ENCODE data around the gene NPTXR. TPM values are rescaled to one million over a fixed set of nuclear protein-coding genes. Genes with fewer than 3 reads are reported as not detected.
"Not testable (repeated sequence)": the region's sequence is repeated elsewhere in the genome, so short reads cannot be mapped to it uniquely, and the experiment has no call there.

NPTXR gene
- total RNA-seq, 1 donor from 2014 or later: 1.6 TPM

DNA sequence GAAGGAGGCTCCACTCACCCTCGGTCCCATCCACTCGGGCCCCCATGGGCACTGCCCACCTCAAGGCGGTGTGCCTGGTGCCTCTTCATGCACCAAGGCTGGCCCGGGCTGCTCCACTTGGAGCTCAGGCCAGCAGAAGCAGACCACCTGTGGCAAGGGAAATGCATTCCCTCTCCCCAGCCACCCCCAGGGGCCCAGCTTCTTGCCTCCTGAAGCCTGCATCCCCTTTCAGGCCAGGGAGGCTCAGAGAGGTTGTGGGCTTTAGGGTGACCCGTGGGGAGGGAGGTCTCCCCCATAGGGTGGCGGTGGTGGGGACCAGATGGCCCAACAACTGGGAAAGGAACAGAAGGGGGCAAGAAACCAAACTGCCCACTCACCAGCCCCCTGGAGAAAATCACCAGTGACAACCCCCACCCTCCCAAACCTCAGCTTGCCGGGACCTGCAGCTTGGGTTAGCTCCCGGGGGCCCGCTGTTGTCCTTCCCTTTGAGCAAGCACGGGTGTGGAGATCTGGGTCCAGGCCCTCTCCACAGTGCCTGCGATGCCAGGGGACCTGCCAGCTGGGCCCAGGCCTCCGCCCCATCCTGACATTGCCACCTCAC, 19.8 kb upstream of the NPTXR start:
- Histone ChIP-seq H3K4me1 (ENCODE audit: control insufficient read depth in 3 of 3, insufficient read depth in 3 of 3, low read length in 3 of 3) (peaks cover 12 to 24% (median 22%) of the 10 kb centered on the region in 3 donors), H3K27me3 (ENCODE audit: control insufficient read depth in 3 of 3, insufficient read depth in 3 of 3, low read length in 3 of 3) (peaks cover 18 to 26% (median 24%) of the 10 kb centered on the region in 3 donors), H3K27ac (ENCODE audit: low read depth, low read length) (no peak overlapping the region), H3K9me3 (ENCODE audit: control insufficient read depth in 3 of 3, low read length in 3 of 3) (no peaks in the 10 kb centered on the region), H3K36me3 (ENCODE audit: control insufficient read depth in 3 of 3, insufficient read depth in 3 of 3, low read length in 3 of 3) (peaks cover 4 to 19% (median 14%) of the 10 kb centered on the region in 3 donors), H3K4me3 (ENCODE audit: low read length in 3 of 3) (no peak overlapping the region), H3K9ac (ENCODE audit: low read depth in 1 of 3, low read length in 3 of 3) (no peak overlapping the region)

DNA sequence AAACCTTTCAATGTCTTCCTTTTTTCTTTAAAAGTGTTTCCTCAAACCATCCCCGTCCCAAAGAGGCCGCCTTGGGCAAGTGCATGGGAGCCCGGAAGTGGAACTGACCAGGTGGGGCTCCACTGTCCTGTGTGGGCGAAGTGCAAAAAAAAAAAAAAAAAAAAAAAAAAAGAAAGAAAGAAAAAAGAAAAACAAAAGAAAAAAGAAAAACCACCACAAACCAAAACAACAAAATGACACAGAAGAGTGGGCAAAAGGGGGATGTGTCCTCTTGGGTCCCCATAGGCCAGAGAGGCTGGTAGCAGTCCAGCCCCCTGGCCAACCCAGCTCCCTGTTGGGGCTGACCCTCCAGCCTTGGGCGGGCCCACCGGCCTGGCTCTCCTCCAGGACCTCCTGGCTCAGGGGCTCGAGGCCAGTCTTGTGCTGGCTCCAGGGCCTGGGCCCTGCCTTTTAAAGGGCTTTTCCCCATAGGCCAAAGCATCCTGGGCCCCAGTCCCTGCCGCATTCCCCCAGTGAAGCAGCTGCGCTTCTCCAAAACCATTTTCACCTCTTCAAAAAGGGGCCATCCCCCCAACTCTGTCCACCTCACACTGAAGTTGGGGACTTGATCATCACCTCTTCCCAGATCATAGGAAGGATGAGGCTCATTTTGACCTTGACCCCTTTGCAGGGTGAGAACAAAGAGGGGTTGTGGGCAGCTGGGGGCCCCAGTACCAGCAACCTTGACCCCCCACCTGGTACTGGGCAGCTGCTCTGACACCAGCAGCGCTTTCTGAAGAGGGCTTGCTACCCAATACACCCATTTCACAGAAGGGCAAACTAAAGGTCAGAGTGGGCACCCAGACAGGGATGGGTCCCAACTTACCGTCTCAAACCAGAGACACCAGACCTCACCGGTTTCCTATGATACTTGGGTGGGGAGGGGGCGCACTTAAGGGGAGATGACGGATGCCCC, 18.8 kb upstream of the NPTXR start:
- peaks cover 8 to 22% (median 18%) of the 10 kb centered on the region in 3 donors for H3K4me1 ChIP-seq (ENCODE audit: control insufficient read depth in 3 of 3, insufficient read depth in 3 of 3, low read length in 3 of 3)
- no peak overlapping the region for H3K4me3 ChIP-seq (ENCODE audit: low read length in 3 of 3)
- H3K9me3 ChIP-seq (ENCODE audit: control insufficient read depth in 3 of 3, low read length in 3 of 3): no peaks in the 10 kb centered on the region
- peaks cover 4 to 10% (median 9%) of the 10 kb centered on the region in 3 donors for H3K36me3 ChIP-seq (ENCODE audit: control insufficient read depth in 3 of 3, insufficient read depth in 3 of 3, low read length in 3 of 3)
- H3K27ac ChIP-seq (ENCODE audit: low read depth, low read length): no peak overlapping the region
- peaks cover 18 to 34% (median 34%) of the 10 kb centered on the region in 3 donors for H3K27me3 ChIP-seq (ENCODE audit: control insufficient read depth in 3 of 3, insufficient read depth in 3 of 3, low read length in 3 of 3)
- H3K9ac ChIP-seq (ENCODE audit: low read depth in 1 of 3, low read length in 3 of 3): peak overlapping the region in 1 of 3 donors; percentile 16

DNA sequence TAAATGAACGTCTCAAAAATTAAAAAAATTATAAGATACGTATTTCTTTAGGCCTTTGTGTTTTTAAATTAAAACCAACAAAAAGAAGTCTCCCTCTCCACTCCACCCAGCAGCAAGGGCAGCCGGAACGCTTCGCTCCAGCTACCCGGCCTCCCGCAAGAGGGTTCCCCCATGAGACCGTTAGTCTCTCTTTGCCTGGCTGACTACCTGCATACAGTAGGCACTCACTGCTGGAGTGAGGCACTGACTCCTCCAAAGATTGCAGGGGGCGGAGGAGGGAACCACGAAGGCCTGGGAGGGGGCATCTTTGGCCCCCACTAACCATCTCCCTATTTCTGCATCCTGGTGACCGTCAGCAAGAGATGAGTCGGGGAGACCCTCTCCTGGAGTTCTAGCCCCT, 18.1 kb upstream of the NPTXR start:
- H3K36me3 ChIP-seq (ENCODE audit: control insufficient read depth in 3 of 3, insufficient read depth in 3 of 3, low read length in 3 of 3): peaks cover 4 to 7% (median 6%) of the 10 kb centered on the region in 3 donors
- H3K9ac ChIP-seq (ENCODE audit: low read depth in 1 of 3, low read length in 3 of 3): peak overlapping the region in 1 of 3 donors; percentile 16
- H3K9me3 ChIP-seq (ENCODE audit: control insufficient read depth in 3 of 3, low read length in 3 of 3): no peaks in the 10 kb centered on the region
- H3K4me3 ChIP-seq (ENCODE audit: low read length in 3 of 3): no peak overlapping the region
- peaks cover 8 to 22% (median 18%) of the 10 kb centered on the region in 3 donors for H3K4me1 ChIP-seq (ENCODE audit: control insufficient read depth in 3 of 3, insufficient read depth in 3 of 3, low read length in 3 of 3)
- no peak overlapping the region for H3K27ac ChIP-seq (ENCODE audit: low read depth, low read length)
- peaks cover 18 to 34% (median 34%) of the 10 kb centered on the region in 3 donors for H3K27me3 ChIP-seq (ENCODE audit: control insufficient read depth in 3 of 3, insufficient read depth in 3 of 3, low read length in 3 of 3)

DNA sequence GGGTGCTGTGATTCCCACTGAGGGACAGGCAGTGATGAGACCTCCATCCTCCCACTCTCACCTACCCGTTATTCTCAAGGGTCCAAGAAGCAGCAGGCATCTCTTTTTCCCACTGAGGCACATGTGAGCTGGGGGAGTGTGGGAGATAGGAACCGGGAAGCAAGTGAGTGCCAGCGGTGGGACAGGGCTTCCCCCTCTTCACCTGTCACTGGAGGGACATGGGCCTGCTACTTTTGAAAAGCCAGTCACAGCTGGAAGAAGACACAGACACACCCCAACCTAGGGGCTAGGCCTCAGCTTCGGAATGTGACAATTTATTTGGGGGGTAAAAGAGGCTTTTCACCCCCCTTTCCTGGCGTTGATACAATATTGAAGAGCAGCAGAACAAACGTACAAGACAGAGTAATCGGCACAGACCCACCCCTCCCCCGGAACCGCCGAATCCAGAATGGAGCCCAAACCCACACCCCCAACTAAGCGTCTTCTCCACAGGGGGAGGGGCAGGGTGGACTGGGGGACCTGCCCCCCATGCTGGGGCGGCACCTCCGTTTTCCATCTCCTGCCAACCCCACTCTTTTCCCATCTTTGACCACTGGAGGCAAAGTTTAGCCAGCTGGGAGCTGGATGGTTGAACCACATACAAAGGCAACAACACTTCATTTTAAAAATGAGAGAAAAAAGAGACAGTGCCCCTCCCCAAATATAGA, 17.5 kb upstream of the NPTXR start:
- Histone ChIP-seq H3K4me1 (ENCODE audit: control insufficient read depth in 3 of 3, insufficient read depth in 3 of 3, low read length in 3 of 3) (peaks cover 8 to 22% (median 18%) of the 10 kb centered on the region in 3 donors), H3K27me3 (ENCODE audit: control insufficient read depth in 3 of 3, insufficient read depth in 3 of 3, low read length in 3 of 3) (peaks cover 18 to 34% (median 34%) of the 10 kb centered on the region in 3 donors), H3K4me3 (ENCODE audit: low read length in 3 of 3) (no peak overlapping the region), H3K9me3 (ENCODE audit: control insufficient read depth in 3 of 3, low read length in 3 of 3) (no peaks in the 10 kb centered on the region), H3K36me3 (ENCODE audit: control insufficient read depth in 3 of 3, insufficient read depth in 3 of 3, low read length in 3 of 3) (peaks cover 3 to 7% (median 6%) of the 10 kb centered on the region in 3 donors), H3K27ac (ENCODE audit: low read depth, low read length) (no peak overlapping the region), H3K9ac (ENCODE audit: low read depth in 1 of 3, low read length in 3 of 3) (no peak overlapping the region)

DNA sequence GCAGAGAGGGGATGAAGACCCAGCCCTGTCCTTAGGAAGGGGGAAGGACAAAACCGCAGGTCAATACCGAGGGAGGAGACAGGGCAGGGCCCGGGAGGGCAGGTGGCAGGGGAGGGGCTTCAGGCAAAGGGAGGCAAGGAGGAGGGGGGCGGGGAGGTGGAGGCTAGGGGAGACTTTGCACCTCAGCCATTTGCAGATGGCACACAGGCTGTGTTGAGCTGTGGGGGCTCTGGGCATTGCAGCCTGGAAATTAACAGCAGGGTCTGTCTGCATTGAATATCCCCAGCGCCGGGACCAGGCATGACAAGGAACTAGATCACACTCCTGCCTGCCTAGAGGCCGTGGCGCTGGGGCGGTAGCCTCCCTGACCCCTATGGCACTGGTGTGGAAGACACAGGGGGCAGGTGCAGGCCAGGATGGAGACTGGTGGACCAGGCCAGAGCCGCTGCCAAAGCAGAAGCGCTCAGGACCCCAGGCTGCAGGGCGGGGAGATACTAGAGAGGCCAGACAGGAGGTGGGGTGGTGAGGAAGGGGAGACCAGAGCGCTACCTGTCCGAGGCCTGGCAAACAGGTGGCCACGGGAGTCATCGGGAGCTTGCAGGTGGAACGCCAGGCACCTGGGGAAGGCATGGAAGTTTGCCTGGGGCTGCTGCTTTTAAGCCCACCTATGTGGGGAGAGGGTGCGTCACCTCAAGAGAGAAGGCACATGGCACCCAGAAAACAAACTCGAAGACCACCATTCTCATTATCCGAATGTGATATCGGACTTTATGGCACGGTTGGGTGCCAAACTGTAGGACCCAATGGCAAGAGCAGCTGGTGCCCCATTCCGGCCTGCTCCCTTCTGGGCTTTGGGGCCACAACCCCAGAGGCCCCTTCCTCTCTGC, 16.7 kb upstream of the NPTXR start:
- Histone ChIP-seq H3K27me3 (ENCODE audit: control insufficient read depth in 3 of 3, insufficient read depth in 3 of 3, low read length in 3 of 3) (peaks cover 18 to 34% (median 34%) of the 10 kb centered on the region in 3 donors), H3K4me1 (ENCODE audit: control insufficient read depth in 3 of 3, insufficient read depth in 3 of 3, low read length in 3 of 3) (peaks cover 8 to 20% (median 17%) of the 10 kb centered on the region in 3 donors), H3K27ac (ENCODE audit: low read depth, low read length) (no peak overlapping the region)

DNA sequence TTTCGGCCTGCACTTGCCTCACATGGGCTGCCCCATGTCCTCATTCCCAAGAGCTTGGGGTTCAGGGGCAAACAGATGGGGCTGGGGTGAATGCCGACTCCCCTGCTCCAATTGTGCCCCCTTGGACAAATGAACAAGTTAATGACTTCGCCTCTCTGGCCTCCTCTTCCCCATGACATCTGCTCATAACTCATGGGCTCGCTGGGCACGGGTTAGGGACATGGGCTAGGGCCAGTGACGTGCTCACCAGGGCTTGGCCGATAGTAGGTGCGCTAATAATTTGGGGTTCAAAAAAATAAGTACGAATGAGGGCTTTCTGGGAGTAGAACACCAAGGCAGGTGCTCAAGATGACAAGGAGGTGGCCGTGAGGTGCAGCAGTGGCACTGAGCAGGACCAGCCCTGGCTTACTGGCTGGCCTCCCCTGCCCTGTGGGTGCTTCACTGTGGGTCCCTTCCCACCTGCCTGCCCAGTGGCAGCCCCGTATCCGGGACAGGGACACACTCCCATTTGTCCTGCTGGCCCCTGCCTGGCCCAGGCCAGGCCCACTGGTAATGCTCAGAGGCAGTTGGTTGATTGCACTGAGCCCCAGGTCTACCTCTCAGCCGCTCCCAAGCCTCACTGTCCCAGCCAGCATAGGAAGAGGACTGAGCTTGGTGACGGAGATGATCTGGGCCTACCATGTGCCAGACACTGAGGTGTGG, 15.9 kb upstream of the NPTXR start:
- Histone ChIP-seq H3K36me3 (ENCODE audit: control insufficient read depth in 3 of 3, insufficient read depth in 3 of 3, low read length in 3 of 3) (no peaks in the 10 kb centered on the region), H3K4me1 (ENCODE audit: control insufficient read depth in 3 of 3, insufficient read depth in 3 of 3, low read length in 3 of 3) (peaks cover 2 to 13% (median 9%) of the 10 kb centered on the region in 3 donors), H3K9ac (ENCODE audit: low read depth in 1 of 3, low read length in 3 of 3) (no peak overlapping the region), H3K27me3 (ENCODE audit: control insufficient read depth in 3 of 3, insufficient read depth in 3 of 3, low read length in 3 of 3) (peaks cover 18 to 34% (median 34%) of the 10 kb centered on the region in 3 donors), H3K9me3 (ENCODE audit: control insufficient read depth in 3 of 3, low read length in 3 of 3) (no peaks in the 10 kb centered on the region), H3K4me3 (ENCODE audit: low read length in 3 of 3) (no peak overlapping the region), H3K27ac (ENCODE audit: low read depth, low read length) (no peak overlapping the region)

More for the DNA sequence above, 16.7 kb upstream of the NPTXR start:
- Histone ChIP-seq H3K9ac (ENCODE audit: low read depth in 1 of 3, low read length in 3 of 3) (no peak overlapping the region), H3K36me3 (ENCODE audit: control insufficient read depth in 3 of 3, insufficient read depth in 3 of 3, low read length in 3 of 3) (peaks cover 0 to 3% (median 2%) of the 10 kb centered on the region in 3 donors), H3K4me3 (ENCODE audit: low read length in 3 of 3) (no peak overlapping the region), H3K9me3 (ENCODE audit: control insufficient read depth in 3 of 3, low read length in 3 of 3) (no peaks in the 10 kb centered on the region)

DNA sequence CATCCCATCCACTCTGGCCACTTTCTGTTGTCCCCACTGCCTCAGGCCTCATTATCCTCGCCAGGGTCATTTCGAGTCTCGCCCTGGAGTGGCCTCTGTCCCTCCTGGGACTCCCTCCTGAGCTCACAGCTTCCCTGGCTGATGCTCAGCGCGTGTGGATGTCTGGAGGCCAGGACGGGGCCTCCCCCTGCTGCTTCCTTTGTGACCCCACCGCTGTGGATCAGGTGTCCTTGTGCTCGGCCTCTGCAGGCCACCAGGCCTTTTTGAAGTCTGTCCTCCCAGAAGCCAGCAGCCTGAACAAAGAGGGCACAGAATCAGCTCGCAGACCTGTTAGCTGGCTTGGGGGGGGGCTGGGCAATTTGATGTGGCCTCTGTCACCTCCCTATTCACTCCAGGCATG, 14.7 kb upstream of the NPTXR start:
- Histone ChIP-seq H3K4me3 (ENCODE audit: low read length in 3 of 3) (no peak overlapping the region), H3K9ac (ENCODE audit: low read depth in 1 of 3, low read length in 3 of 3) (no peak overlapping the region), H3K27ac (ENCODE audit: low read depth, low read length) (no peak overlapping the region), H3K36me3 (ENCODE audit: control insufficient read depth in 3 of 3, insufficient read depth in 3 of 3, low read length in 3 of 3) (no peaks in the 10 kb centered on the region), H3K4me1 (ENCODE audit: control insufficient read depth in 3 of 3, insufficient read depth in 3 of 3, low read length in 3 of 3) (peaks cover 0 to 9% (median 6%) of the 10 kb centered on the region in 3 donors), H3K9me3 (ENCODE audit: control insufficient read depth in 3 of 3, low read length in 3 of 3) (no peaks in the 10 kb centered on the region), H3K27me3 (ENCODE audit: control insufficient read depth in 3 of 3, insufficient read depth in 3 of 3, low read length in 3 of 3) (peaks cover 18 to 34% (median 34%) of the 10 kb centered on the region in 3 donors)

DNA sequence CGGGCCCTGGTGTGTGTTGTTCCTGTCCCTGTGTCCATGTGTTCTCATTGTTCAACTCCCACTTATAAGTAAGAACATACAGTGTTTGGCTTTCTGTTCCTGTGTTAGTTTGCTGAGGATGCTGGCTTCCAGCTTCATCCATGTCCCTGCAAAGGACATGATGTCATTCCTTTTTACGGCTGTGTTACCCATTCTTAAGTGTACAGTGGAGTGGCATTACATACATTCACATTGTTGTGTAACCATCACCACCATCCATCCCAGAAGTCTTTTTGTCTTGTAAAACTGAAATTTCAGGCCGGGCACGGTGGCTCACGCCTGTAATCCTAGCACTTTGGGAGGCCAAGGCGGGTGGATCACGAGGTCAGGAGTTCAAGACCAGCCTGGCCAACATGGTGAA, 10.6 kb upstream of the NPTXR start:
- not testable (repeated sequence) for H3K4me3 ChIP-seq (ENCODE audit: low read length in 3 of 3); H3K9me3 ChIP-seq (ENCODE audit: control insufficient read depth in 3 of 3, low read length in 3 of 3)
- H3K27me3 ChIP-seq (ENCODE audit: control insufficient read depth in 3 of 3, insufficient read depth in 3 of 3, low read length in 3 of 3): peaks cover 21 to 39% (median 28%) of the 10 kb centered on the region in 3 donors

More for the DNA sequence above, 10.6 kb upstream of the NPTXR start:
- H3K4me1 ChIP-seq (ENCODE audit: control insufficient read depth in 3 of 3, insufficient read depth in 3 of 3, low read length in 3 of 3); H3K36me3 ChIP-seq (ENCODE audit: control insufficient read depth in 3 of 3, insufficient read depth in 3 of 3, low read length in 3 of 3); H3K27ac ChIP-seq (ENCODE audit: low read depth, low read length); H3K9ac ChIP-seq (ENCODE audit: low read depth in 1 of 3, low read length in 3 of 3): not testable (repeated sequence)
